Measurements from ENCODE around the gene CYTIP.

The CYTIP gene

DNA sequence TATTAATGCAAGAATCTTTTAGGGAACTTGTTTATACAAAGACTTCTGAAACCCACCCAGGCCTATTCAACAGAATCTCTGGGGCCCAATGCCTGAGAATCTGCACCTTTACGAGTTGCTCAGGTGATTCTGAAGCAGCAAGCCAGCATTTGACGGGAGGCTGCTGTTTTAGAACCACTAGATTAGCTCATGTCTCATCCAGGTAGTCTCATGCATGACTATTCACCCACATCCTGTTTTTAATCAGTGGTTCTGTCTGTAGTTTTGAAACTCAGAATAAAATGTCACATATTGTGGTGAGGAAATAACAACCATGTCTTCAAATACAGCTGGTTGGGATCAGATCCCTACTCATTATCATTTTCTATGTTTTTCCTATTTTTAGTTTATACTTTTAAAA is 39.5 kb downstream of the CYTIP start:
- TF ChIP-seq, protein P1, sequence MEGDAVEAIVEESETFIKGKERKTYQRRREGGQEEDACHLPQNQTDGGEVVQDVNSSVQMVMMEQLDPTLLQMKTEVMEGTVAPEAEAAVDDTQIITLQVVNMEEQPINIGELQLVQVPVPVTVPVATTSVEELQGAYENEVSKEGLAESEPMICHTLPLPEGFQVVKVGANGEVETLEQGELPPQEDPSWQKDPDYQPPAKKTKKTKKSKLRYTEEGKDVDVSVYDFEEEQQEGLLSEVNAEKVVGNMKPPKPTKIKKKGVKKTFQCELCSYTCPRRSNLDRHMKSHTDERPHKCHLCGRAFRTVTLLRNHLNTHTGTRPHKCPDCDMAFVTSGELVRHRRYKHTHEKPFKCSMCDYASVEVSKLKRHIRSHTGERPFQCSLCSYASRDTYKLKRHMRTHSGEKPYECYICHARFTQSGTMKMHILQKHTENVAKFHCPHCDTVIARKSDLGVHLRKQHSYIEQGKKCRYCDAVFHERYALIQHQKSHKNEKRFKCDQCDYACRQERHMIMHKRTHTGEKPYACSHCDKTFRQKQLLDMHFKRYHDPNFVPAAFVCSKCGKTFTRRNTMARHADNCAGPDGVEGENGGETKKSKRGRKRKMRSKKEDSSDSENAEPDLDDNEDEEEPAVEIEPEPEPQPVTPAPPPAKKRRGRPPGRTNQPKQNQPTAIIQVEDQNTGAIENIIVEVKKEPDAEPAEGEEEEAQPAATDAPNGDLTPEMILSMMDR (IDR thresholded peaks at IDR 0.05) = no peak

DNA sequence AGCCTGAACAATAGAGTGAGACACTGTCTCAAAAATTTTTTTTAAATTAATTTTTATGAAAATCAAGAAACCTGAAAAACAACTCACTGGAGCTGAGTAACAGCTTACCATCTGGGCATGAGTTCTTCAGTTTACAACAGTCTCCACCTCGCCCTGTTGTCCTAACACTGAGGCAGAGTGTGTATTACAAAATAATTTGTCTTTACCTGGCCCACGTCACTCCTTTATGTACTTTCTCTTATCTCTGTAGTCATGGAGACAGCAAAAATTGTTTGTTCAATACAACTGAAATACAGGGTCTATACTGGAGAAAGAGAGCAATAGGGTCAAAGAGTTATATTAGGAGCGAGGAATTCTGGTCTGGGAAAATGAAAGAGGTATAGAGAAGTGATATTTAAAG is 48.1 kb downstream of the CYTIP start:
- TF ChIP-seq, protein P1 (IDR thresholded peaks at IDR 0.05) = no peak

DNA sequence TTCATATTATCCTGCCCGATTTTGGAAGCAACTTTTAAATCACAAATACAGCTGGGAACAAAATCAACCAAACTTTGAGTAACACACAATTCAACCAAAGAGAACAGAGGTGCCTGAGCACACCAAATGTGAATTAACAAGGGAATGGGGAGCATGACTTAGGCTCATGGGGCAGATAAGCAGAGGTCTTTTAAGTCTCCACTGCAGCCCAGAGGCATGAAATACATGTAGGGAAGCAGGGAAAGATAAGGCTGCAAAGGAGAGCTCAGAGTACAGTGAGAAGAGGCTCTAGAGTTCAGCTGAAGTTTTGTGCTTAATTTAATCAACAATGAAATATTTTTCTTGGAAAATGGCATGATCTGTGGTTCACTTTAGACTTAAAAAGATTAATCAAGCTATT is 49.0 kb downstream of the CYTIP start:
- TF ChIP-seq, protein P1 (IDR thresholded peaks at IDR 0.05) = no peak

GRCh38 chr2:157393348-157393747 is 50.5 kb downstream of the CYTIP start:
- TF ChIP-seq, protein P1 (IDR thresholded peaks at IDR 0.05) = no peak

- TF ChIP-seq, protein P1 (IDR thresholded peaks at IDR 0.05) = no peak
Measured at GRCh38 chr2:157388827-157389226, 55.1 kb downstream of the CYTIP start.

GRCh38 chr2:157386747-157387146 is 57.1 kb downstream of the CYTIP start:
- TF ChIP-seq, protein P1 (IDR thresholded peaks at IDR 0.05) = no peak

- TF ChIP-seq, protein P1 (IDR thresholded peaks at IDR 0.05) = no peak
Measured at GRCh38 chr2:157386247-157386646, 57.6 kb downstream of the CYTIP start.

GRCh38 chr2:157377861-157378260 is 66.0 kb downstream of the CYTIP start:
- TF ChIP-seq, protein P1 (IDR thresholded peaks at IDR 0.05) = no peak

Data from LNCAP (cell line).